KMS-11 (cell line): ENCODE measurements around the gene UBE2L3.
A peak's percentile ranks its signal among the peaks of the same experiment; 100 is the strongest.

Experiments used
- H2AFZ ChIP-seq: fragments of 200-600 bp; sonication (generic); 2 replicates; pipeline ENCODE4 v1.6.1; 2016; ENCODE audit warnings: antibody characterized with exemption, mixed run types, low read depth
- H3K27ac ChIP-seq: fragments of 200-600 bp; sonication (generic); 2 replicates; pipeline ENCODE4 v1.6.1; 2016; ENCODE audit warnings: mild to moderate bottlenecking, mixed run types
- H3K27me3 ChIP-seq: fragments of 200-600 bp; sonication (generic); 2 replicates; pipeline ENCODE4 v1.6.1; 2017; ENCODE audit warnings: mild to moderate bottlenecking, low read depth, mixed run types, moderate library complexity; ENCODE audit not compliant: insufficient read depth
- H3K36me3 ChIP-seq: fragments of 200-600 bp; sonication (generic); 2 replicates; pipeline ENCODE4 v1.6.1; 2017; ENCODE audit warnings: mild to moderate bottlenecking, mixed run types; ENCODE audit not compliant: insufficient read depth
- H3K4me1 ChIP-seq: fragments of 200-600 bp; sonication (generic); 2 replicates; pipeline ENCODE4 v1.6.1; 2016; ENCODE audit warnings: mild to moderate bottlenecking, low read depth, mixed run types; ENCODE audit not compliant: poor library complexity, severe bottlenecking
- H3K4me2 ChIP-seq: fragments of 200-600 bp; sonication (generic); 2 replicates; pipeline ENCODE4 v1.7.0; 2016; ENCODE audit warnings: mild to moderate bottlenecking, mixed run types
- H3K4me3 ChIP-seq: fragments of 200-600 bp; sonication (generic); IDR thresholded peaks from 2 replicates; pipeline ENCODE4 v1.6.1; 2017; ENCODE audit warnings: low read depth, low read length, mixed read lengths; ENCODE audit not compliant: insufficient read depth
- H3K79me2 ChIP-seq: fragments of 200-600 bp; sonication (generic); 2 replicates; pipeline ENCODE4 v1.6.1; 2016; ENCODE audit warnings: low read depth, mixed run types; ENCODE audit not compliant: insufficient read depth
- H3K9ac ChIP-seq: fragments of 200-600 bp; sonication (generic); 2 replicates; pipeline ENCODE4 v1.6.1; 2016; ENCODE audit warnings: mild to moderate bottlenecking, mixed run types
- H4K20me1 ChIP-seq: fragments of 200-600 bp; sonication (generic); 2 replicates; pipeline ENCODE4 v1.6.1; 2016; ENCODE audit warnings: mild to moderate bottlenecking, mixed run types; ENCODE audit not compliant: insufficient read depth
- TF ChIP-seq, protein P1 (sequence below): fragments of 200-600 bp; sonication (generic); conservative IDR thresholded peaks from 2 replicates; pipeline ENCODE4 v1.6.1; 2017; ENCODE audit warnings: low read depth, mild to moderate bottlenecking, antibody characterized with exemption, low read length, moderate library complexity, mixed read lengths

UBE2L3 gene

DNA sequence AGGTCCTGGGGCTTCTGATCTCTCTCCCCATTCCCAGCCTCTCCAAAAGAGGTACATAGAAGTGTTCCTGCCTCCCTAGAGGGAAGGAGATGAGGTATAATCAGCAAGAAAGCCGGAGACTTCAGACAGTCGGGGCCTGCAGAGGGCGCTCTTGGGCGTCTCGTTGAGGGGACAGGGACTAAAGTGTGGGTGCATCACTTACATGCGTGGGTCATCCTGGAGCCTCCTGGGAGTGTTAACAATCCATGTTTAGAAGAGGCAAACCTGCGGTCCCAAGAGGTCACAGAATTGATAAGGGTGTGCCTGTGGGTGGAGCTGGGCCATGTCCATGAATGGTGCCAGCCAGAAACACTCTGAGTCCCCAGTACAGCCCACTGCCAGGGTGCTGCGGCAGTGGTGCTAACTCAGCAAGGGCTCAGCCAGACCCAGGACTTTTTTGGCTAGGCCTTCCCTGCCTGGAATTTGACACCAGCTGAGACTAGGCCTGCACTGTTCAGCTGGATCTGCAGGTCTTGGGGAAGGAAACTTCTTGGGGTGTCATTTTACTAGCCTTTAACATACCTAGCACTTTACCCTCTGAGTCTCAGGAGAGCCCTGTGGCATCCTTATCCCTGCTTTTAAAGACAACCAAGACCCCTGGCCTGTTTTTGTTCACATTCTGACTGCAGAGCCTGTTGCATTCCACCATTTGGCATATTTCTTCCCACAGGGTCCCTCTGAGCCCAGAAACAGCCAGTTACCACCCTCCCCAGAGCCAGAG lies 56.8 kb downstream of the UBE2L3 start:
- Histone ChIP-seq H4K20me1 (peaks cover 3% of the 10 kb centered on the region; the same call in 1 of the 2 replicates), H2AFZ (no peak overlapping the region), H3K4me1 (peaks cover 12% of the 10 kb centered on the region), H3K27me3 (no peaks in the 10 kb centered on the region), H3K36me3 (no peaks in the 10 kb centered on the region), H3K4me2 (no peak overlapping the region), H3K4me3 (no peak overlapping the region), H3K79me2 (peaks cover 34% of the 10 kb centered on the region), H3K27ac (peak overlapping the region; percentile 16; the same call in 1 of the 2 replicates), H3K9ac (no peak overlapping the region)
- TF ChIP-seq, protein P1, sequence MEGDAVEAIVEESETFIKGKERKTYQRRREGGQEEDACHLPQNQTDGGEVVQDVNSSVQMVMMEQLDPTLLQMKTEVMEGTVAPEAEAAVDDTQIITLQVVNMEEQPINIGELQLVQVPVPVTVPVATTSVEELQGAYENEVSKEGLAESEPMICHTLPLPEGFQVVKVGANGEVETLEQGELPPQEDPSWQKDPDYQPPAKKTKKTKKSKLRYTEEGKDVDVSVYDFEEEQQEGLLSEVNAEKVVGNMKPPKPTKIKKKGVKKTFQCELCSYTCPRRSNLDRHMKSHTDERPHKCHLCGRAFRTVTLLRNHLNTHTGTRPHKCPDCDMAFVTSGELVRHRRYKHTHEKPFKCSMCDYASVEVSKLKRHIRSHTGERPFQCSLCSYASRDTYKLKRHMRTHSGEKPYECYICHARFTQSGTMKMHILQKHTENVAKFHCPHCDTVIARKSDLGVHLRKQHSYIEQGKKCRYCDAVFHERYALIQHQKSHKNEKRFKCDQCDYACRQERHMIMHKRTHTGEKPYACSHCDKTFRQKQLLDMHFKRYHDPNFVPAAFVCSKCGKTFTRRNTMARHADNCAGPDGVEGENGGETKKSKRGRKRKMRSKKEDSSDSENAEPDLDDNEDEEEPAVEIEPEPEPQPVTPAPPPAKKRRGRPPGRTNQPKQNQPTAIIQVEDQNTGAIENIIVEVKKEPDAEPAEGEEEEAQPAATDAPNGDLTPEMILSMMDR = peak; percentile 68

GRCh38 chr22:21624880-21625791 lies 57.6 kb downstream of the UBE2L3 start:
- Histone ChIP-seq H4K20me1 (peaks cover 3% of the 10 kb centered on the region; the same call in 1 of the 2 replicates), H2AFZ (no peak overlapping the region), H3K4me2 (no peak overlapping the region), H3K27ac (peak overlapping the region; percentile 16; the same call in 1 of the 2 replicates), H3K4me3 (no peak overlapping the region), H3K27me3 (no peaks in the 10 kb centered on the region), H3K36me3 (no peaks in the 10 kb centered on the region), H3K9ac (no peak overlapping the region), H3K79me2 (peaks cover 38% of the 10 kb centered on the region), H3K4me1 (peaks cover 12% of the 10 kb centered on the region)
- TF ChIP-seq, protein P1 = no peak

DNA sequence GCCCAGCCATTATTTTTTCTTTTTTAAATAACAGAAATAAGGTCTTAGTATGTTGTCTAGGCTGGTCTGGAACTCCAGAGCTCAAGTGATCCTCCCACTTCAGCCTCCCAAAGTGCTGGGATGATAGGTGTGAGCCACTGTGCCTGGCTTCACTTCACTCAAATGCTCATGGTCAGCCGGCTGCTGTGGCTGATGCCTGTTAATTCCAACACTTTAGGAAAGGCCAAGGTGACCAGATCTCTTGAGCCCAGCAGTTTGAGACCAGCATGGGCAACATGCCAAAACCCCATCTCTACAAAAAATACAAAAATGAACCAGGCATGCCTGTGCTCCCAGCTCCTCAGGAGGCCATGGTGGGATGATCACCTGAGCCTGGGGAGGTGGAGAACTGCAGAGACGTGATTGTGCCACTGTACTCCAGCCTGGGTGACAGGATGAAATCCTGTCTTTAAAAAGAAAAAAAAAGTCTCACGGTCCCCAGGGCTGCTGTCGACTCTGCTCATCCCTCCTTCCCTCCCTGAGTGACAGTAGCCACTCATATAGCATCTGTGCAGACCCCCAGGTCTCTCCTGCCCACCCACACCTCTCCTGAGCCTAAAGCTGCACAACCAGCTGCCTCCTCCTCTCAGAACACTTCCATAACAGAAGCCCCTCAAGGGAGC lies 58.7 kb downstream of the UBE2L3 start:
- H2AFZ ChIP-seq = no peak overlapping the region
- TF ChIP-seq, protein P1 = no peak
- H3K27ac ChIP-seq = no peak overlapping the region
- H3K9ac ChIP-seq = no peak overlapping the region
- peaks cover 38% of the 10 kb centered on the region for H3K79me2 ChIP-seq
- no peaks in the 10 kb centered on the region for H3K27me3 ChIP-seq
- peaks cover 12% of the 10 kb centered on the region for H3K4me1 ChIP-seq
- 0 out of 2 replicates have a peak, but pooled peaks cover 3% of the 10 kb centered on the region for H4K20me1 ChIP-seq
- H3K36me3 ChIP-seq = no peaks in the 10 kb centered on the region
- H3K4me3 ChIP-seq = no peak overlapping the region
- H3K4me2 ChIP-seq = no peak overlapping the region

- H3K36me3 ChIP-seq = no peaks in the 10 kb centered on the region
These were observed 59.4 kb downstream of the UBE2L3 start for GRCh38 chr22:21626735-21627469.

More at GRCh38 chr22:21626735-21627469, 59.4 kb downstream of the UBE2L3 start:
- Histone ChIP-seq H2AFZ (no peak overlapping the region), H3K4me1 (peaks cover 12% of the 10 kb centered on the region), H3K4me3 (no peak overlapping the region), H3K79me2 (peaks cover 38% of the 10 kb centered on the region), H3K9ac (no peak overlapping the region), H3K27me3 (no peaks in the 10 kb centered on the region), H4K20me1 (0 out of 2 replicates have a peak, but pooled peaks cover 3% of the 10 kb centered on the region), H3K27ac (no peak overlapping the region), H3K4me2 (no peak overlapping the region)
- TF ChIP-seq, protein P1 = no peak
